AG04450 (cell line): ENCODE measurements around the gene THADA. TPM values are rescaled to one million over a fixed set of nuclear protein-coding genes. Genes with fewer than 3 reads are reported as not detected.

ENCODE experiments used
- CTCF ChIA-PET: fragments of 300-600, 350-600 bp; formaldehyde crosslinking; extraction: SDS; loops from one replicate; lab custom pipeline; 2022; ENCODE audit warnings: antibody characterized with exemption, inconsistent platforms; lab: Charles Lee
- POLR2A ChIA-PET: fragments of 350-600 bp; formaldehyde crosslinking; extraction: SDS; loops from one replicate; lab custom pipeline; 2021; ENCODE audit warnings: antibody characterized with exemption, inconsistent platforms; lab: Yijun Ruan, JAX
- DNase-seq: peaks from one replicate; pipeline ENCODE4 v3.0.0-alpha.2; 2011; ENCODE audit warnings: low read depth, low spot score
- H3K27ac ChIP-seq: one replicate; pipeline ENCODE4 v1.5.1; 2012; ENCODE audit warnings: low read depth, low read length, control low read depth
- H3K27me3 ChIP-seq: one replicate; pipeline ENCODE4 v1.6.0; 2012; ENCODE audit warnings: low read length; ENCODE audit not compliant: control insufficient read depth, insufficient read depth
- H3K4me3 ChIP-seq: 2 replicates; pipeline ENCODE4 v1.5.1; 2011; ENCODE audit warnings: mild to moderate bottlenecking, low read depth, low read length, control low read depth
- H3K9me3 ChIP-seq: 2 replicates; pipeline ENCODE4 v1.5.1; 2012; ENCODE audit warnings: low read length; ENCODE audit not compliant: control insufficient read depth, insufficient read depth
- CTCF ChIP-seq: IDR thresholded peaks from 2 replicates; pipeline ENCODE4 v1.5.1; 2011; ENCODE audit warnings: low read depth, low read length, control low read depth, inconsistent platforms
- polyA plus RNA-seq: library from polyadenylated mRNA; depleted of rRNA; stranded (reverse); fragments of >200 nt; gene quantifications from 2 replicates; pipeline ENCODE4 v1.2.3, GENCODE V29; 2011

THADA gene
- polyA plus RNA-seq, 1 experiment: 15.0 TPM

- TF ChIP-seq CTCF: no peak
- no peak for DNase-seq
- peak overlapping the region; percentile 86 for H3K27ac ChIP-seq
- H3K27me3 ChIP-seq: no peaks in the 10 kb centered on the region
- no peaks in the 10 kb centered on the region for H3K9me3 ChIP-seq
- CTCF ChIA-PET: interaction anchor here (0.7 to 1.6 kb wide), 4 partner anchors 47 to 135 kb away, joined by 3 to 5 read pairs (median 3); no protein-coding TSS in a partner anchor
- POLR2A ChIA-PET: interaction anchor here (2.0 kb wide), 1 partner anchor 122 kb away, joined by 9 read pairs; the partner anchor contains the start of gene ZFP36L2
- H3K4me3 ChIP-seq: no peak overlapping the region
Measured at GRCh38 chr2:43348908-43349661, 246.8 kb downstream of the THADA start.

- ChIA-PET POLR2A (no interaction called here), CTCF (interaction anchor here (1.0 kb wide), 1 partner anchor 125 kb away, joined by 3 read pairs; no protein-coding TSS in a partner anchor)
- no peaks in the 10 kb centered on the region for H3K27me3 ChIP-seq
- DNase-seq: no peak
- no peak overlapping the region for H3K27ac ChIP-seq
- H3K9me3 ChIP-seq: no peaks in the 10 kb centered on the region
- no peak for TF ChIP-seq CTCF
- no peak overlapping the region for H3K4me3 ChIP-seq
Measured at GRCh38 chr2:43347746-43348145, 248.1 kb downstream of the THADA start.

- ChIA-PET POLR2A (no interaction called here), CTCF (interaction anchor here (1.9 kb wide), 1 partner anchor 138 kb away, joined by 7 read pairs; no protein-coding TSS in a partner anchor)
- H3K27ac ChIP-seq: no peak overlapping the region
- DNase-seq: no peak
- no peaks in the 10 kb centered on the region for H3K27me3 ChIP-seq
- H3K4me3 ChIP-seq: no peak overlapping the region
- TF ChIP-seq CTCF: no peak
- H3K9me3 ChIP-seq: no peaks in the 10 kb centered on the region
Measured at GRCh38 chr2:43346602-43347567, 249.0 kb downstream of the THADA start.

GRCh38 chr2:43345872-43346271 lies 250.0 kb downstream of the THADA start:
- Histone ChIP-seq H3K9me3 (no peaks in the 10 kb centered on the region), H3K27ac (no peak overlapping the region), H3K4me3 (no peak overlapping the region), H3K27me3 (no peaks in the 10 kb centered on the region)
- TF ChIP-seq CTCF: no peak
- CTCF ChIA-PET: interaction anchor here (1.9 kb wide), 1 partner anchor 139 kb away, joined by 7 read pairs; no protein-coding TSS in a partner anchor
- POLR2A ChIA-PET: no interaction called here
- no peak for DNase-seq
